GM12878 (cell line): ENCODE data around the gene CDC6. TPM values are rescaled to one million over a fixed set of nuclear protein-coding genes. Genes with fewer than 3 reads are reported as not detected.

Experiments used
- CBX5 ChIP-seq: sonication (generic); IDR thresholded peaks from 2 replicates; pipeline ENCODE4 v1.6.1; 2016; ENCODE audit warnings: low read depth, moderate library complexity, mild to moderate bottlenecking, inconsistent platforms
- CEBPB ChIP-seq, 2 experiments: fragments of 150-350 bp in 1 of 2; IDR thresholded peaks; 2 replicates each; pipeline ENCODE4 v1.6.1; 2012 to 2014; ENCODE audit warnings: low read depth in 2 of 2, low read length in 2 of 2, borderline replicate concordance in 1 of 2, inconsistent platforms in 1 of 2
- CUX1 ChIP-seq: IDR thresholded peaks from 2 replicates; pipeline ENCODE4 v1.6.1; 2012; ENCODE audit warnings: improper control_type of control experiment, low read depth, low read length; ENCODE audit not compliant: insufficient replicate concordance
- GATAD2B ChIP-seq: fragments of 450-650 bp; conservative IDR thresholded peaks from 2 replicates; pipeline ENCODE4 v1.6.1; 2017; ENCODE audit warnings: low read depth, mild to moderate bottlenecking, moderate library complexity
- HCFC1 ChIP-seq: fragments of 150-350 bp; IDR thresholded peaks from 2 replicates; pipeline ENCODE4 v1.6.1; 2014; ENCODE audit warnings: low read length
- IRF4 ChIP-seq: IDR thresholded peaks from 2 replicates; pipeline ENCODE4 v1.6.1; 2011; ENCODE audit warnings: low read depth, low read length
- JUND ChIP-seq: IDR thresholded peaks from 2 replicates; pipeline ENCODE4 v1.6.1; 2012; ENCODE audit warnings: low read depth, mild to moderate bottlenecking, low read length, improper control_type of control experiment, moderate library complexity
- MEF2A ChIP-seq: IDR thresholded peaks from 2 replicates; pipeline ENCODE4 v1.6.1; 2011; ENCODE audit warnings: low read depth, mild to moderate bottlenecking, low read length, moderate library complexity; ENCODE audit not compliant: insufficient read depth
- MTA3 ChIP-seq: IDR thresholded peaks from 2 replicates; pipeline ENCODE4 v1.6.1; 2012; ENCODE audit warnings: low read length, inconsistent platforms, borderline replicate concordance
- PAX8 ChIP-seq: fragments of 450-650 bp; IDR thresholded peaks from 2 replicates; pipeline ENCODE4 v1.6.1; 2017; ENCODE audit warnings: mild to moderate bottlenecking, moderate library complexity
- PBX3 ChIP-seq: IDR thresholded peaks from 2 replicates; pipeline ENCODE4 v1.6.1; 2011; ENCODE audit warnings: mild to moderate bottlenecking, low read depth, low read length, moderate library complexity; ENCODE audit not compliant: insufficient replicate concordance
- POU2F2 ChIP-seq: IDR thresholded peaks from 3 replicates; pipeline ENCODE4 v1.6.1; 2011; ENCODE audit warnings: low read depth, mild to moderate bottlenecking, low read length, borderline replicate concordance
- RELA ChIP-seq: fragments of 450-650 bp; IDR thresholded peaks from 2 replicates; pipeline ENCODE4 v1.8.0; 2014; ENCODE audit warnings: borderline replicate concordance; ENCODE audit not compliant: partially characterized antibody
- SMARCA5 ChIP-seq: fragments of 450-650 bp; IDR thresholded peaks from 2 replicates; pipeline ENCODE4 v1.6.1; 2017; ENCODE audit warnings: mild to moderate bottlenecking
- TCF12 ChIP-seq: IDR thresholded peaks from 2 replicates; pipeline ENCODE4 v1.6.1; 2011; ENCODE audit warnings: low read depth, mild to moderate bottlenecking, low read length
- polyA plus RNA-seq, 11 experiments: library from polyadenylated mRNA; depleted of rRNA in 4 of 11; unstranded in 6 of 11; stranded (reverse) in 5 of 11; fragments of >200 nt; fragmentation: Nextera tagmentation in 4 of 11; fragmentation: Illumina TruSeq in 1 of 11; extraction: Ambion mirVana in 4 of 11; extraction: Trizol in 1 of 11; gene quantifications; 1 replicate in 1 of 11; 2 replicates in 10 of 11; pipeline versions ENCODE4 v1.2.1 to v1.2.3, GENCODE V29; 2011 to 2016; ENCODE audit warnings: inconsistent platforms in 2 of 11, missing spikeins in 2 of 11, low read depth in 1 of 11
- total RNA-seq, 4 experiments: library from RNA; depleted of rRNA in 3 of 4; stranded (reverse); fragments of >200 nt in 3 of 4; fragmentation: Illumina TruSeq in 1 of 4; extraction: Trizol in 1 of 4; gene quantifications; 2 replicates each; pipeline versions ENCODE4 v1.2.1 to v1.2.3, GENCODE V29; 2013 to 2021
- TF ChIP-seq, protein P1 (sequence below): fragments of 450-650 bp; formaldehyde crosslinking; IDR thresholded peaks from 2 replicates; pipeline ENCODE4 v1.5.0; 2022; ENCODE audit warnings: mild to moderate bottlenecking, missing genetic modification characterization
- TF ChIP-seq, protein P2 (sequence below): fragments of 450-650 bp; IDR thresholded peaks from 2 replicates; pipeline ENCODE4 v1.6.1; 2017; ENCODE audit warnings: borderline replicate concordance

CDC6 gene
- total and polyA plus RNA-seq, 10 of the 15 experiments (the other 5 are each of a cell fraction or from before 2014, with no cell fraction given): 13.3 to 60.9 (median 47.6) TPM

DNA sequence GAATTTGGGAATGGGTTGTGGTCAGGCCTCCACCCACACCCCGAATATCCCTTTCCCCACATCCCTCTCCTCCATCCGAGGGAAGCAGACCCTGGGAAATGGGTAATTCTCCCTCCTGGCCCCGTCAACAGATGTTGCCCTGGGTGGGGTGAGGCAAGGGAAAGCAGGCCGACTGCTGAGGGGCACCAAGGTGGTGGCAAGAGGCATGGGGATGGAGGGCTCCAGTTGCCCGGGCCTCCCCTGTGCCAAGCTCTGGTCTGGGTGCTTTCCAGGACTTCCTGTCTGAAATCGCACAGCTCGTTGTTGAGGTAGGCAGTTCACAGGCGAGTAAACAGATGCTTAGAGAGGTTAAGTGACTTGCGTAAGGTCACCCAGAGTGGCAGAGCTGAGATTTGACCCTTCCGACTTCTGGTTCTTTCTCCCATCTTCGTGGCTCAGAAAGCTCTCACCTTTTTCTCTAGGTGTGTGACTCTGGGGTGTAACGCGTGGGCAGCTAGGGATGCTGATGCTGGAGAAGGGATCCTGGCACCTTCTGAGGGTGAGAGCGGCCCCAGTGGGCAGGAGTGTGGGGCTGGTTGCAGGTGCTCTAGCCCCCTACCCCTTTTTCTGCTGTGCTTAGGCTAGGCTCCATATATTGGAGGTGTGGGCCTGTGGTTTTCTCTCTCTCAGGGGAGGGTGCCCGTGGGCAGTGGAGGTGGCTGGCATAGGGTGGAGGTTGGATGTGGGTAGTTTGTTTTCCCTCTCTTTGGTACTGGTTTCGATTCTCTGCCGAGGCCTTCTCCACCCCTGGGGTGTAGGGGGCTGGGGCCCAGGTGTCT is 38.5 kb downstream of the CDC6 start (continued):
- no peak for TF ChIP-seq POU2F2
- TF ChIP-seq CUX1: no peak
- TF ChIP-seq CBX5: no peak
- 0 out of 2 replicates have a peak, but pooled peaks have one; percentile 23 for TF ChIP-seq TCF12
- peak; percentile 70 for TF ChIP-seq SMARCA5
- no peak for TF ChIP-seq CEBPB (IDR thresholded peaks at IDR 0.05; ENCODE audit: borderline replicate concordance in 1 of 2, low read depth in 2 of 2, low read length in 2 of 2)
- TF ChIP-seq, protein P1, sequence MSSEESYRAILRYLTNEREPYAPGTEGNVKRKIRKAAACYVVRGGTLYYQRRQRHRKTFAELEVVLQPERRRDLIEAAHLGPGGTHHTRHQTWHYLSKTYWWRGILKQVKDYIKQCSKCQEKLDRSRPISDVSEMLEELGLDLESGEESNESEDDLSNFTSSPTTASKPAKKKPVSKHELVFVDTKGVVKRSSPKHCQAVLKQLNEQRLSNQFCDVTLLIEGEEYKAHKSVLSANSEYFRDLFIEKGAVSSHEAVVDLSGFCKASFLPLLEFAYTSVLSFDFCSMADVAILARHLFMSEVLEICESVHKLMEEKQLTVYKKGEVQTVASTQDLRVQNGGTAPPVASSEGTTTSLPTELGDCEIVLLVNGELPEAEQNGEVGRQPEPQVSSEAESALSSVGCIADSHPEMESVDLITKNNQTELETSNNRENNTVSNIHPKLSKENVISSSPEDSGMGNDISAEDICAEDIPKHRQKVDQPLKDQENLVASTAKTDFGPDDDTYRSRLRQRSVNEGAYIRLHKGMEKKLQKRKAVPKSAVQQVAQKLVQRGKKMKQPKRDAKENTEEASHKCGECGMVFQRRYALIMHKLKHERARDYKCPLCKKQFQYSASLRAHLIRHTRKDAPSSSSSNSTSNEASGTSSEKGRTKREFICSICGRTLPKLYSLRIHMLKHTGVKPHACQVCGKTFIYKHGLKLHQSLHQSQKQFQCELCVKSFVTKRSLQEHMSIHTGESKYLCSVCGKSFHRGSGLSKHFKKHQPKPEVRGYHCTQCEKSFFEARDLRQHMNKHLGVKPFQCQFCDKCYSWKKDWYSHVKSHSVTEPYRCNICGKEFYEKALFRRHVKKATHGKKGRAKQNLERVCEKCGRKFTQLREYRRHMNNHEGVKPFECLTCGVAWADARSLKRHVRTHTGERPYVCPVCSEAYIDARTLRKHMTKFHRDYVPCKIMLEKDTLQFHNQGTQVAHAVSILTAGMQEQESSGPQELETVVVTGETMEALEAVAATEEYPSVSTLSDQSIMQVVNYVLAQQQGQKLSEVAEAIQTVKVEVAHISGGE (CRISPR knock-in tag): no peak
- no peak for TF ChIP-seq PAX8
- TF ChIP-seq HCFC1: no peak
- TF ChIP-seq MTA3: no peak
- no peak for TF ChIP-seq IRF4
- TF ChIP-seq PBX3: no peak
- TF ChIP-seq GATAD2B: 0 out of 2 replicates have a peak, but pooled peaks have one; percentile 41
- TF ChIP-seq, protein P2, sequence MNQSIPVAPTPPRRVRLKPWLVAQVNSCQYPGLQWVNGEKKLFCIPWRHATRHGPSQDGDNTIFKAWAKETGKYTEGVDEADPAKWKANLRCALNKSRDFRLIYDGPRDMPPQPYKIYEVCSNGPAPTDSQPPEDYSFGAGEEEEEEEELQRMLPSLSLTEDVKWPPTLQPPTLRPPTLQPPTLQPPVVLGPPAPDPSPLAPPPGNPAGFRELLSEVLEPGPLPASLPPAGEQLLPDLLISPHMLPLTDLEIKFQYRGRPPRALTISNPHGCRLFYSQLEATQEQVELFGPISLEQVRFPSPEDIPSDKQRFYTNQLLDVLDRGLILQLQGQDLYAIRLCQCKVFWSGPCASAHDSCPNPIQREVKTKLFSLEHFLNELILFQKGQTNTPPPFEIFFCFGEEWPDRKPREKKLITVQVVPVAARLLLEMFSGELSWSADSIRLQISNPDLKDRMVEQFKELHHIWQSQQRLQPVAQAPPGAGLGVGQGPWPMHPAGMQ: no peak
- TF ChIP-seq JUND: no peak
- no peak for TF ChIP-seq RELA
- TF ChIP-seq MEF2A: no peak
